Activated CD4-positive, CD25-positive, alpha-beta regulatory T cell (primary cell): ENCODE measurements around the gene UQCC3.
"Not testable (repeated sequence)": the region's sequence is repeated elsewhere in the genome, so short reads cannot be mapped to it uniquely, and the experiment has no call there.

Source experiments
- DNase-seq, 4 experiments: peaks; one replicate each; lab custom pipeline; 2025; lab: John Stamatoyannopoulos, UW

The UQCC3 gene

GRCh38 chr11:62703921-62704320 lies 32.4 kb downstream of the UQCC3 start:
- not testable (repeated sequence) for DNase-seq

- DNase-seq, result no peak
Observed at GRCh38 chr11:62705413-62705812, 33.9 kb downstream of the UQCC3 start.

GRCh38 chr11:62705880-62706849 lies 34.7 kb downstream of the UQCC3 start:
- peak; percentile 87 to 92 (median 91) for DNase-seq

GRCh38 chr11:62706850-62707247 lies 35.4 kb downstream of the UQCC3 start:
- DNase-seq, result no peak

GRCh38 chr11:62707277-62707861 lies 35.9 kb downstream of the UQCC3 start, which contains the start of the genes BSCL2 and GNG3:
Gene BSCL2, minus strand, starts transcription at chr11:62707424. Its CDS starts 229 bp downstream, at chr11:62707195.
Gene GNG3, plus strand, starts transcription at chr11:62707676. Its CDS starts 620 bp downstream, at chr11:62708296.
- DNase-seq, result no peak

GRCh38 chr11:62708392-62708791 lies 36.9 kb downstream of the UQCC3 start:
- DNase-seq, result no peak

- DNase-seq, result peak in 2 of 4 experiments; percentile 21 to 31
Observed at GRCh38 chr11:62708793-62709192, 37.3 kb downstream of the UQCC3 start.

GRCh38 chr11:62709247-62710000 lies 38.0 kb downstream of the UQCC3 start:
- DNase-seq, result peak; percentile 83 to 93 (median 88)

GRCh38 chr11:62710001-62710345 lies 38.5 kb downstream of the UQCC3 start:
- no peak for DNase-seq

GRCh38 chr11:62712276-62712812 lies 40.9 kb downstream of the UQCC3 start:
- no peak for DNase-seq

- DNase-seq, result no peak
Observed at GRCh38 chr11:62712861-62713260, 41.4 kb downstream of the UQCC3 start.

- no peak for DNase-seq
Observed at GRCh38 chr11:62713343-62713742, 41.9 kb downstream of the UQCC3 start.

- no peak for DNase-seq
Observed at GRCh38 chr11:62715150-62716130, 44.0 kb downstream of the UQCC3 start.

- DNase-seq, result no peak
Observed at GRCh38 chr11:62716206-62716605, 44.7 kb downstream of the UQCC3 start.

- DNase-seq, result no peak
Observed at GRCh38 chr11:62716816-62717215, 45.3 kb downstream of the UQCC3 start.

GRCh38 chr11:62719302-62719978 lies 48.0 kb downstream of the UQCC3 start:
- DNase-seq, result no peak

- no peak for DNase-seq
Observed at GRCh38 chr11:62721994-62722393, 50.5 kb downstream of the UQCC3 start.
